Keratinocyte (primary cell): ENCODE results near the gene MARCOL.

Source experiments
- CTCF ChIP-seq, 3 experiments: IDR thresholded peaks in 1 of 3; conservative IDR thresholded peaks in 1 of 3; optimal IDR thresholded peaks in 1 of 3; 2 replicates in 2 of 3; 3 replicates in 1 of 3; pipeline versions ENCODE3 to v1.5.1; 2011; ENCODE audit warnings: low read length in 3 of 3, mild to moderate bottlenecking in 3 of 3, moderate library complexity in 2 of 3, control low read depth in 1 of 3, inconsistent platforms in 1 of 3; ENCODE audit not compliant: insufficient read depth in 2 of 3; ENCODE audit errors: extremely low read depth in 1 of 3
- EZH2 ChIP-seq: IDR thresholded peaks from one replicate; pipeline ENCODE4 v1.6.1; 2012; ENCODE audit warnings: inconsistent platforms, mild to moderate bottlenecking, low read length, moderate library complexity

- TF ChIP-seq CTCF (optimal IDR thresholded peaks at IDR 0.05 in 1 of 3, IDR thresholded peaks at IDR 0.05 in 1 of 3, conservative IDR thresholded peaks at IDR 0.05 in 1 of 3; ENCODE audit: extremely low read depth in 1 of 3, insufficient read depth in 2 of 3, low read length in 3 of 3) (no peak), EZH2 (no peak)
Measured at GRCh38 chr5:148214665-148215185, 23.6 kb upstream of the MARCOL start.
